Measurements from ENCODE around the gene SCAF11. TPM values are rescaled to one million over a fixed set of nuclear protein-coding genes. Genes with fewer than 3 reads are reported as not detected.

SCAF11 gene
- total RNA-seq, 1 experiment from 2014 or later = 121 TPM

- Histone ChIP-seq H3K4me1 (ENCODE audit: insufficient read depth, low read length, poor library complexity, severe bottlenecking) (peaks cover 19% of the 10 kb centered on the region), H3K27ac (ENCODE audit: low read depth, low read length, poor library complexity, severe bottlenecking) (no peak overlapping the region), H3K27me3 (replicated peaks; ENCODE audit: insufficient read depth, low read depth, low read length, poor library complexity) (no peaks in the 10 kb centered on the region), H3K36me3 (ENCODE audit: insufficient read depth, low read length, poor library complexity, severe bottlenecking) (peaks cover 26% of the 10 kb centered on the region), H3K9me3 (ENCODE audit: low read depth, low read length, poor library complexity, severe bottlenecking) (peaks cover 11% of the 10 kb centered on the region), H3K4me3 (ENCODE audit: low read depth, low read length, poor library complexity, severe bottlenecking) (no peak overlapping the region)
- ChIA-PET POLR2A (ENCODE audit: low non-redundant PET) (no interaction called here), CTCF (no interaction called here)
- no peak for DNase-seq (ENCODE audit: low spot score)
- intact Hi-C loops (cut with micrococcal nuclease; ENCODE audit: unreplicated experiment) = no loop called here
- BruUV-seq (replicated peaks) = no TSS peak
- TF ChIP-seq EZH2 (IDR thresholded peaks at IDR 0.05; ENCODE audit: borderline replicate concordance, low read depth, low read length, poor library complexity, severe bottlenecking) = no peak
Observed at GRCh38 chr12:45883187-45883586, 107.2 kb downstream of the SCAF11 start.

- no peak for DNase-seq (ENCODE audit: low spot score)
- peaks cover 9% of the 10 kb centered on the region for H3K9me3 ChIP-seq (ENCODE audit: low read depth, low read length, poor library complexity, severe bottlenecking)
- TF ChIP-seq EZH2 (IDR thresholded peaks at IDR 0.05; ENCODE audit: borderline replicate concordance, low read depth, low read length, poor library complexity, severe bottlenecking) (no peak), CTCF (conservative IDR thresholded peaks at IDR 0.05; ENCODE audit: low read depth, low read length) (no peak)
- intact Hi-C loops (cut with micrococcal nuclease; ENCODE audit: unreplicated experiment) = no loop called here
- H3K36me3 ChIP-seq (ENCODE audit: insufficient read depth, low read length, poor library complexity, severe bottlenecking) = peaks cover 25% of the 10 kb centered on the region
- ChIA-PET CTCF (no interaction called here), POLR2A (ENCODE audit: low non-redundant PET) (no interaction called here)
- no peaks in the 10 kb centered on the region for H3K27me3 ChIP-seq (replicated peaks; ENCODE audit: insufficient read depth, low read depth, low read length, poor library complexity)
- H3K4me1 ChIP-seq (ENCODE audit: insufficient read depth, low read length, poor library complexity, severe bottlenecking) = peaks cover 8% of the 10 kb centered on the region
- no TSS peak for BruUV-seq (replicated peaks)
- no peak overlapping the region for H3K4me3 ChIP-seq (ENCODE audit: low read depth, low read length, poor library complexity, severe bottlenecking)
- H3K27ac ChIP-seq (ENCODE audit: low read depth, low read length, poor library complexity, severe bottlenecking) = no peak overlapping the region
Observed at GRCh38 chr12:45880533-45880932, 109.8 kb downstream of the SCAF11 start.

GRCh38 chr12:45879363-45879895 lies 110.9 kb downstream of the SCAF11 start:
- Histone ChIP-seq H3K36me3 (ENCODE audit: insufficient read depth, low read length, poor library complexity, severe bottlenecking) (peaks cover 23% of the 10 kb centered on the region), H3K27ac (ENCODE audit: low read depth, low read length, poor library complexity, severe bottlenecking) (no peak overlapping the region), H3K4me3 (ENCODE audit: low read depth, low read length, poor library complexity, severe bottlenecking) (no peak overlapping the region), H3K9me3 (ENCODE audit: low read depth, low read length, poor library complexity, severe bottlenecking) (peaks cover under 1% of the 10 kb centered on the region), H3K27me3 (replicated peaks; ENCODE audit: insufficient read depth, low read depth, low read length, poor library complexity) (no peaks in the 10 kb centered on the region), H3K4me1 (ENCODE audit: insufficient read depth, low read length, poor library complexity, severe bottlenecking) (peaks cover 8% of the 10 kb centered on the region)
- ChIA-PET POLR2A (ENCODE audit: low non-redundant PET) (no interaction called here), CTCF (no interaction called here)
- BruUV-seq (replicated peaks) = no TSS peak
- TF ChIP-seq EZH2 (IDR thresholded peaks at IDR 0.05; ENCODE audit: borderline replicate concordance, low read depth, low read length, poor library complexity, severe bottlenecking) (no peak), CTCF (conservative IDR thresholded peaks at IDR 0.05; ENCODE audit: low read depth, low read length) (no peak)
- intact Hi-C loops (cut with micrococcal nuclease; ENCODE audit: unreplicated experiment) = no loop called here
- DNase-seq (ENCODE audit: low spot score) = no peak

- TF ChIP-seq CTCF (conservative IDR thresholded peaks at IDR 0.05; ENCODE audit: low read depth, low read length) (no peak), EZH2 (IDR thresholded peaks at IDR 0.05; ENCODE audit: borderline replicate concordance, low read depth, low read length, poor library complexity, severe bottlenecking) (no peak)
- Histone ChIP-seq H3K4me3 (ENCODE audit: low read depth, low read length, poor library complexity, severe bottlenecking) (no peak overlapping the region), H3K4me1 (ENCODE audit: insufficient read depth, low read length, poor library complexity, severe bottlenecking) (peaks cover 8% of the 10 kb centered on the region), H3K9me3 (ENCODE audit: low read depth, low read length, poor library complexity, severe bottlenecking) (no peaks in the 10 kb centered on the region), H3K27me3 (replicated peaks; ENCODE audit: insufficient read depth, low read depth, low read length, poor library complexity) (no peaks in the 10 kb centered on the region), H3K36me3 (ENCODE audit: insufficient read depth, low read length, poor library complexity, severe bottlenecking) (peaks cover 27% of the 10 kb centered on the region), H3K27ac (ENCODE audit: low read depth, low read length, poor library complexity, severe bottlenecking) (no peak overlapping the region)
- intact Hi-C loops (cut with micrococcal nuclease; ENCODE audit: unreplicated experiment) = no loop called here
- ChIA-PET POLR2A (ENCODE audit: low non-redundant PET) (no interaction called here), CTCF (no interaction called here)
- DNase-seq (ENCODE audit: low spot score) = no peak
- no TSS peak for BruUV-seq (replicated peaks)
Observed at GRCh38 chr12:45878630-45879255, 111.6 kb downstream of the SCAF11 start.
